Measurements from ENCODE around the gene CLDN24.
A peak's percentile ranks its signal among the peaks of the same experiment; 100 is the strongest.
"Not testable (repeated sequence)": the region's sequence is repeated elsewhere in the genome, so short reads cannot be mapped to it uniquely, and the experiment has no call there.

Gene CLDN24

GRCh38 chr4:183347146-183347545 lies 24.9 kb upstream of the CLDN24 start:
- no peak for DNase-seq (ENCODE audit: low spot score)

- no peak for DNase-seq (ENCODE audit: low spot score)
Observed at GRCh38 chr4:183345261-183345660, 23.0 kb upstream of the CLDN24 start.

- DNase-seq (ENCODE audit: low spot score): no peak
Observed at GRCh38 chr4:183344523-183345255, 22.5 kb upstream of the CLDN24 start.

- DNase-seq (ENCODE audit: low spot score): no peak
Observed at GRCh38 chr4:183343730-183344129, 21.5 kb upstream of the CLDN24 start.

GRCh38 chr4:183342541-183343533 lies 20.6 kb upstream of the CLDN24 start:
- no peak for DNase-seq (ENCODE audit: low spot score)

GRCh38 chr4:183337833-183338232 lies 15.6 kb upstream of the CLDN24 start:
- DNase-seq (ENCODE audit: low spot score): peak; percentile 34

- no peak for DNase-seq (ENCODE audit: low spot score)
Observed at GRCh38 chr4:183337349-183337748, 15.1 kb upstream of the CLDN24 start.

GRCh38 chr4:183335369-183335940 lies 13.2 kb upstream of the CLDN24 start:
- DNase-seq (ENCODE audit: low spot score): peak; percentile 67

GRCh38 chr4:183333983-183334382 lies 11.8 kb upstream of the CLDN24 start:
- peak; percentile 85 for DNase-seq (ENCODE audit: low spot score)

GRCh38 chr4:183333202-183333601 lies 11.0 kb upstream of the CLDN24 start:
- DNase-seq (ENCODE audit: low spot score): no peak

GRCh38 chr4:183332447-183332846 lies 10.2 kb upstream of the CLDN24 start:
- DNase-seq (ENCODE audit: low spot score): no peak

- no peak for DNase-seq (ENCODE audit: low spot score)
Observed at GRCh38 chr4:183330841-183331240, 8.6 kb upstream of the CLDN24 start.

- DNase-seq (ENCODE audit: low spot score): no peak
Observed at GRCh38 chr4:183329954-183330742, 7.9 kb upstream of the CLDN24 start.

- DNase-seq (ENCODE audit: low spot score): no peak
Observed at GRCh38 chr4:183329244-183329643, 7.0 kb upstream of the CLDN24 start.

- DNase-seq (ENCODE audit: low spot score): no peak
Observed at GRCh38 chr4:183328832-183329231, 6.6 kb upstream of the CLDN24 start.

GRCh38 chr4:183327827-183328226 lies 5.6 kb upstream of the CLDN24 start:
- DNase-seq (ENCODE audit: low spot score): no peak

- no peak for DNase-seq (ENCODE audit: low spot score)
Observed at GRCh38 chr4:183326853-183327252, 4.6 kb upstream of the CLDN24 start.

- not testable (repeated sequence) for DNase-seq (ENCODE audit: low spot score)
Observed at GRCh38 chr4:183326387-183326786, 4.2 kb upstream of the CLDN24 start.

- no peak for DNase-seq (ENCODE audit: low spot score)
Observed at GRCh38 chr4:183324619-183325018, 2.4 kb upstream of the CLDN24 start.

GRCh38 chr4:183324056-183324455 lies 1.8 kb upstream of the CLDN24 start:
- not testable (repeated sequence) for DNase-seq (ENCODE audit: low spot score)

GRCh38 chr4:183323295-183323694 lies 1.1 kb upstream of the CLDN24 start:
- no peak for DNase-seq (ENCODE audit: low spot score)

GRCh38 chr4:183321516-183321915 lies 710 bp downstream of the CLDN24 start:
- no peak for DNase-seq (ENCODE audit: low spot score)

All from SW480 (cell line).